Ureter (tissue), 1 donor: ENCODE results near the gene MEIS2. TPM values are rescaled to one million over a fixed set of nuclear protein-coding genes. Genes with fewer than 3 reads are reported as not detected.

Experiments
- DNase-seq: peaks from one replicate; pipeline ENCODE4 v3.0.0-alpha.2; 2020; ENCODE audit warnings: low spot score
- total RNA-seq: library from RNA; stranded (reverse); gene quantifications from one replicate; pipeline ENCODE4 v1.2.4, GENCODE V29; 2023
- donor health status: DM: yes; HTN: yes; CAD: no.

Gene MEIS2
- total RNA-seq, result 74.8 TPM

- peak; percentile 91 for DNase-seq
Observed at GRCh38 chr15:37100109-37100965, at the start of gene MEIS2. Gene MEIS2, minus strand, starts transcription at chr15:37100549. Its CDS starts 1,083 bp downstream, at chr15:37099466.

GRCh38 chr15:37149146-37149545 lies 48.8 kb upstream of the MEIS2 start:
- DNase-seq, result no peak

- no peak for DNase-seq
Observed at GRCh38 chr15:37148714-37149113, 48.4 kb upstream of the MEIS2 start.

- DNase-seq, result no peak
Observed at GRCh38 chr15:37143351-37143750, 43.0 kb upstream of the MEIS2 start.

- no peak for DNase-seq
Observed at GRCh38 chr15:37142371-37142770, 42.0 kb upstream of the MEIS2 start.

GRCh38 chr15:37140531-37141058 lies 40.2 kb upstream of the MEIS2 start:
- no peak for DNase-seq

- DNase-seq, result no peak
Observed at GRCh38 chr15:37138591-37139215, 38.4 kb upstream of the MEIS2 start.

- DNase-seq, result no peak
Observed at GRCh38 chr15:37137221-37137620, 36.9 kb upstream of the MEIS2 start.

GRCh38 chr15:37136666-37137065 lies 36.3 kb upstream of the MEIS2 start:
- DNase-seq, result no peak

GRCh38 chr15:37135225-37135624 lies 34.9 kb upstream of the MEIS2 start:
- DNase-seq, result no peak

GRCh38 chr15:37134699-37135131 lies 34.4 kb upstream of the MEIS2 start:
- no peak for DNase-seq

GRCh38 chr15:37134244-37134643 lies 33.9 kb upstream of the MEIS2 start:
- no peak for DNase-seq

- DNase-seq, result no peak
Observed at GRCh38 chr15:37133602-37134001, 33.3 kb upstream of the MEIS2 start.

- DNase-seq, result no peak
Observed at GRCh38 chr15:37132826-37133417, 32.6 kb upstream of the MEIS2 start.

GRCh38 chr15:37131621-37132020 lies 31.3 kb upstream of the MEIS2 start:
- no peak for DNase-seq

GRCh38 chr15:37130356-37130755 lies 30.0 kb upstream of the MEIS2 start:
- no peak for DNase-seq

- no peak for DNase-seq
Observed at GRCh38 chr15:37125143-37125542, 24.8 kb upstream of the MEIS2 start.

GRCh38 chr15:37124331-37124730 lies 24.0 kb upstream of the MEIS2 start:
- no peak for DNase-seq

- DNase-seq, result no peak
Observed at GRCh38 chr15:37122703-37123102, 22.4 kb upstream of the MEIS2 start.

- no peak for DNase-seq
Observed at GRCh38 chr15:37121492-37121891, 21.1 kb upstream of the MEIS2 start.

GRCh38 chr15:37117030-37117429 lies 16.7 kb upstream of the MEIS2 start:
- no peak for DNase-seq

GRCh38 chr15:37115538-37115937 lies 15.2 kb upstream of the MEIS2 start:
- DNase-seq, result no peak
